Adrenal gland (tissue), 19 donors: ENCODE data around the gene NHERF1. TPM values are rescaled to one million over a fixed set of nuclear protein-coding genes. Genes with fewer than 3 reads are reported as not detected.

Experiments
- DNase-seq, 7 donors: peaks; one replicate each; pipeline ENCODE4 v3.0.0-alpha.2; 2019 to 2020
- H3K27ac ChIP-seq, 5 donors: fragments of 200-600 bp; sonication (generic) in 4 of 5; 1 replicate in 3 of 5; 2 replicates in 2 of 5; pipeline versions ENCODE4 v1.5.1 to v1.8.0; 2016 to 2020; ENCODE audit warnings: mild to moderate bottlenecking in 1 of 5
- H3K27me3 ChIP-seq: fragments of 200-600 bp; 2 replicates; pipeline ENCODE4 v1.8.0; 2021
- H3K36me3 ChIP-seq, 2 donors: fragments of 200-600 bp; replicated peaks in 1 of 2; 1 replicate in 1 of 2; 2 replicates in 1 of 2; pipeline versions ENCODE4 v1.5.1 to v1.8.0; 2018 to 2022
- H3K4me1 ChIP-seq, 2 donors: fragments of 200-600 bp; replicated peaks in 1 of 2; 1 replicate in 1 of 2; 2 replicates in 1 of 2; pipeline versions ENCODE4 v1.5.1 to v1.8.0; 2018 to 2021
- H3K4me3 ChIP-seq, 4 donors: fragments of 200-600 bp; sonication (generic) in 3 of 4; one replicate each; pipeline ENCODE4 v1.5.1; 2016 to 2018
- H3K9me3 ChIP-seq, 3 donors: fragments of 200-600 bp; sonication (generic) in 1 of 3; replicated peaks in 1 of 3; 1 replicate in 2 of 3; 2 replicates in 1 of 3; pipeline versions ENCODE4 v1.5.1 to v1.8.0; 2016 to 2021
- CTCF ChIP-seq, 6 experiments: fragments of 450-650 bp in 4 of 6; fragments of 200-600 bp in 2 of 6; sonication (generic) in 1 of 6; IDR thresholded peaks; 1 replicate in 5 of 6; 2 replicates in 1 of 6; pipeline versions ENCODE4 v1.5.1 to v1.8.0; 2016 to 2021; ENCODE audit warnings: antibody characterized with exemption in 6 of 6, mild to moderate bottlenecking in 2 of 6, moderate library complexity in 1 of 6
- POLR2A ChIP-seq, 2 donors: fragments of 450-650 bp; IDR thresholded peaks; one replicate each; pipeline ENCODE4 v1.6.1; 2017; ENCODE audit warnings: antibody characterized with exemption in 2 of 2, mild to moderate bottlenecking in 2 of 2, moderate library complexity in 1 of 2
- WGBS, 4 donors: extraction: QIAGEN DNeasy Blood & Tissue Kit in 2 of 4; methylation state at CpG; one replicate each; pipeline versions ENCODE4 v1.1.5 to v1.1.7; 2013 to 2017; 5-methylcytosine and 5-hydroxymethylcytosine counted together
- intact Hi-C, 2 donors: fragments of 100-400 bp; cut with DNase I; formaldehyde crosslinking; loops; one replicate each; pipeline versions ENCODE4 v1.14.1 to v1.15.0; 2022 to 2023
- long read RNA-seq, 10 donors: library from polyadenylated mRNA in 3 of 10; unstranded in 2 of 10; stranded (forward) in 1 of 10; transcript quantifications; one replicate each; pipeline ENCODE4 v2.0.0 and lab custom pipeline, GENCODE V29; 2021 to 2026
- polyA plus RNA-seq, 3 donors: library from polyadenylated mRNA; stranded (reverse); fragments of 200-250 nt in 2 of 3; fragments of 350-450 nt in 1 of 3; fragmentation: Illumina TruSeq in 1 of 3; extraction: RNeasy Lipid Tissue Mini Kit (QIAGEN cat#74804) in 1 of 3; gene quantifications; one replicate each; pipeline ENCODE4 v1.2.3, GENCODE V29; 2013 to 2014
- total RNA-seq, 9 donors: library from RNA; depleted of rRNA in 4 of 9; stranded (reverse); fragments of >200 nt in 4 of 9; fragments of 120-200 nt in 1 of 9; fragmentation: NEBNext Ultra II Directional in 1 of 9; extraction: Animal tissue kit (Norgen Biotek cat#: 25700) in 1 of 9; gene quantifications; one replicate each; pipeline versions ENCODE4 v1.1.0 to v1.2.4, GENCODE V29; 2013 to 2023
- donor health status: healthy with polysubstance abuse.
- donor health status: Bipolar disorder and iron deficiency.
- donor health status: DM: yes; HTN: yes; CAD: no.
- donor health status: DM: no; HTN: no; CAD: no.
- donor health status: DM: no; HTN: no; CAD: no.
- donor health status: DM: yes; HTN: yes; CAD: no.

Gene NHERF1
- 100 to 1,000 TPM in 8 of 9 donors, 10 to 100 TPM in 1; 22.0 to 277 (median 211) TPM for total RNA-seq
- polyA plus RNA-seq: 100 to 1,000 TPM in 1 of 3 donors, 10 to 100 TPM in 2; 45.9 to 277 (median 57.8) TPM
- long read RNA-seq, donor 1, transcript SLC9A3R1-201 (6 exons, 1,969 nt): major isoform, 5 of 7 reads
- long read RNA-seq, donor 1, partial matches to known transcripts: 0 of 7 reads
- long read RNA-seq, donor 1, other reads (novel, unspliced or antisense): 0 of 7 reads
- long read RNA-seq, donor 2, transcript SLC9A3R1-201 (6 exons, 1,969 nt): major isoform, 6 of 11 reads
- long read RNA-seq, donor 2, partial matches to known transcripts: 0 of 11 reads
- long read RNA-seq, donor 2, other reads (novel, unspliced or antisense): 0 of 11 reads
- long read RNA-seq, donor 3, partial matches to known transcripts: 16 of 20 reads
- long read RNA-seq, donor 3, other reads (novel, unspliced or antisense): 0 of 20 reads
- long read RNA-seq, donor 4, transcript SLC9A3R1-201 (6 exons, 1,969 nt): major isoform, 66 of 70 reads
- long read RNA-seq, donor 4, partial matches to known transcripts: 0 of 70 reads
- long read RNA-seq, donor 4, other reads (novel, unspliced or antisense): 1 of 70 reads
- long read RNA-seq, donor 5, transcript SLC9A3R1-201 (6 exons, 1,969 nt): major isoform, 333 of 352 reads
- long read RNA-seq, donor 5, partial matches to known transcripts: 1 of 352 reads
- long read RNA-seq, donor 5, other reads (novel, unspliced or antisense): 14 of 352 reads
- long read RNA-seq, donor 6, transcript SLC9A3R1-201 (6 exons, 1,969 nt): major isoform, 59 of 68 reads
- long read RNA-seq, donor 6, partial matches to known transcripts: 1 of 68 reads
- long read RNA-seq, donor 6, other reads (novel, unspliced or antisense): 4 of 68 reads
- long read RNA-seq, donor 7, partial matches to known transcripts: 0 of 3 reads
- long read RNA-seq, donor 7, other reads (novel, unspliced or antisense): 0 of 3 reads
- long read RNA-seq, donor 8, transcript SLC9A3R1-201 (6 exons, 1,969 nt): major isoform, 7 of 8 reads
- long read RNA-seq, donor 8, partial matches to known transcripts: 0 of 8 reads
- long read RNA-seq, donor 8, other reads (novel, unspliced or antisense): 0 of 8 reads
- long read RNA-seq, donor 9, partial matches to known transcripts: 0 of 3 reads
- long read RNA-seq, donor 9, other reads (novel, unspliced or antisense): 0 of 3 reads
- long read RNA-seq, donor 10, partial matches to known transcripts: 0 of 3 reads
- long read RNA-seq, donor 10, other reads (novel, unspliced or antisense): 0 of 3 reads

GRCh38 chr17:74748529-74749278 lies at the start of gene NHERF1:
Gene NHERF1 (plus strand): TSS chr17:74748628. CDS start chr17:74748847, 219 bp downstream.
- peak within 1 kb of the TSS; percentile 59 to 96 (median 81) for H3K4me3 ChIP-seq
- 0 to 1% (median 0%) methylated on average over 13 to 90 of the region's 90 CpGs; no CpG with 5 or more reads in 1 of the 4 donors for WGBS, 4 donors
- H3K9me3 ChIP-seq: no peaks in the 10 kb centered on the region
- peaks cover 28 to 58% of the 10 kb centered on the region in 2 donors for H3K4me1 ChIP-seq
- peak in 4 of 6 experiments; percentile 4 to 32 (median 21) for TF ChIP-seq CTCF (IDR thresholded peaks at IDR 0.05)
- TF ChIP-seq POLR2A (IDR thresholded peaks at IDR 0.05): peak; percentile 96 to 98
- H3K27ac ChIP-seq: peak within 1 kb of the TSS; percentile 33 to 88 (median 80)
- peak; percentile 92 to 96 (median 95) for DNase-seq
- no peaks in the 10 kb centered on the region for H3K36me3 ChIP-seq
- intact Hi-C loops: loop anchor here in 1 of 2 donors (5.0 kb wide), 1 partner anchor 114 kb away; no protein-coding TSS in a partner anchor
- no peaks in the 10 kb centered on the region for H3K27me3 ChIP-seq

GRCh38 chr17:74699236-74699635 lies 49.2 kb upstream of the NHERF1 start:
- Histone ChIP-seq H3K4me3 (no peak overlapping the region), H3K9me3 (no peaks in the 10 kb centered on the region), H3K4me1 (no peaks in the 10 kb centered on the region), H3K27me3 (peaks cover 9% of the 10 kb centered on the region), H3K27ac (no peak overlapping the region), H3K36me3 (no peaks in the 10 kb centered on the region)
- WGBS, 4 donors: 73 to 80% (median 78%) methylated on average over 9 of the region's 9 CpGs
- intact Hi-C loops: no loop called here
- DNase-seq: no peak
- no peak for TF ChIP-seq CTCF (IDR thresholded peaks at IDR 0.05)
- TF ChIP-seq POLR2A (IDR thresholded peaks at IDR 0.05): no peak

GRCh38 chr17:74702116-74702871 lies 46.1 kb upstream of the NHERF1 start:
- H3K27ac ChIP-seq: no peak overlapping the region
- intact Hi-C loops: no loop called here
- H3K4me1 ChIP-seq: no peaks in the 10 kb centered on the region
- H3K36me3 ChIP-seq: no peaks in the 10 kb centered on the region
- DNase-seq: no peak
- 58 to 68% (median 64%) methylated on average over 8 to 9 of the region's 9 CpGs for WGBS, 4 donors
- TF ChIP-seq POLR2A (IDR thresholded peaks at IDR 0.05) (no peak), CTCF (IDR thresholded peaks at IDR 0.05) (no peak)
- no peaks in the 10 kb centered on the region for H3K9me3 ChIP-seq
- H3K4me3 ChIP-seq: no peak overlapping the region
- peaks cover 5% of the 10 kb centered on the region for H3K27me3 ChIP-seq
